ENCODE data around the gene PYGO2.
"Not testable (repeated sequence)": the region's sequence is repeated elsewhere in the genome, so short reads cannot be mapped to it uniquely, and the experiment has no call there.

The PYGO2 gene

GRCh38 chr1:154994269-154994587 lies 32.6 kb upstream of the PYGO2 start:
- Mint-ChIP-seq H3K9me3 (no peaks in the 10 kb centered on the region), H3K4me1 (peaks cover 33 to 54% of the 10 kb centered on the region in 2 donors), H3K36me3 (peaks cover 19 to 22% of the 10 kb centered on the region in 2 donors), H3K27me3 (no peaks in the 10 kb centered on the region), H3K27ac (peak overlapping the region; percentile 37), H3K4me3 (no peak overlapping the region)
- no peak for ATAC-seq (replicated peaks)
- DNase-seq, result no peak

- DNase-seq, result no peak
- ATAC-seq (replicated peaks), result no peak
- Mint-ChIP-seq H3K27ac (peak within 1 kb of the TSS; percentile 37), H3K36me3 (peaks cover 23 to 27% of the 10 kb centered on the region in 2 donors), H3K4me1 (peaks cover 33 to 54% of the 10 kb centered on the region in 2 donors), H3K4me3 (no peak within 1 kb of the TSS), H3K9me3 (no peaks in the 10 kb centered on the region), H3K27me3 (no peaks in the 10 kb centered on the region)
Observed at GRCh38 chr1:154993572-154994268, 32.1 kb upstream of the PYGO2 start, which contains the start of gene LENEP. LENEP (plus strand) TSS chr1:154993586; CDS start chr1:154993608, 22 bp downstream.

GRCh38 chr1:154992721-154993571 lies 31.4 kb upstream of the PYGO2 start:
- no peak for DNase-seq
- H3K27ac Mint-ChIP-seq, result no peak overlapping the region
- H3K36me3 Mint-ChIP-seq, result peaks cover 31 to 34% of the 10 kb centered on the region in 2 donors
- no peak overlapping the region for H3K4me3 Mint-ChIP-seq
- ATAC-seq (replicated peaks), result no peak
- H3K9me3 Mint-ChIP-seq, result no peaks in the 10 kb centered on the region
- H3K4me1 Mint-ChIP-seq, result peaks cover 33 to 56% of the 10 kb centered on the region in 2 donors
- no peaks in the 10 kb centered on the region for H3K27me3 Mint-ChIP-seq

- no peaks in the 10 kb centered on the region for H3K27me3 Mint-ChIP-seq
- ATAC-seq (replicated peaks) (no peak), DNase-seq (no peak)
- H3K9me3 Mint-ChIP-seq, result no peaks in the 10 kb centered on the region
- no peak overlapping the region for H3K4me3 Mint-ChIP-seq
- peaks cover 36 to 42% of the 10 kb centered on the region in 2 donors for H3K36me3 Mint-ChIP-seq
- peaks cover 23 to 38% of the 10 kb centered on the region in 2 donors for H3K4me1 Mint-ChIP-seq
- no peak overlapping the region for H3K27ac Mint-ChIP-seq
Observed at GRCh38 chr1:154990276-154990675, 28.7 kb upstream of the PYGO2 start.

GRCh38 chr1:154989195-154989860 lies 27.7 kb upstream of the PYGO2 start:
- no peak overlapping the region for H3K4me3 Mint-ChIP-seq
- ATAC-seq (replicated peaks) (no peak), DNase-seq (no peak)
- peaks cover 36 to 42% of the 10 kb centered on the region in 2 donors for H3K36me3 Mint-ChIP-seq
- H3K27ac Mint-ChIP-seq, result no peak overlapping the region
- no peaks in the 10 kb centered on the region for H3K27me3 Mint-ChIP-seq
- H3K9me3 Mint-ChIP-seq, result no peaks in the 10 kb centered on the region
- peaks cover 16 to 32% of the 10 kb centered on the region in 2 donors for H3K4me1 Mint-ChIP-seq

- H3K27me3 Mint-ChIP-seq, result no peaks in the 10 kb centered on the region
- H3K27ac Mint-ChIP-seq, result no peak overlapping the region
- no peaks in the 10 kb centered on the region for H3K9me3 Mint-ChIP-seq
- H3K4me3 Mint-ChIP-seq, result no peak overlapping the region
- peaks cover 38 to 42% of the 10 kb centered on the region in 2 donors for H3K36me3 Mint-ChIP-seq
- peaks cover 19 to 34% of the 10 kb centered on the region in 2 donors for H3K4me1 Mint-ChIP-seq
- ATAC-seq (replicated peaks), result no peak
- DNase-seq, result no peak
Observed at GRCh38 chr1:154988058-154988954, 26.7 kb upstream of the PYGO2 start.

GRCh38 chr1:154987326-154987725 lies 25.7 kb upstream of the PYGO2 start:
- H3K27ac Mint-ChIP-seq, result no peak overlapping the region
- H3K36me3 Mint-ChIP-seq, result peaks cover 35 to 37% of the 10 kb centered on the region in 2 donors
- H3K4me1 Mint-ChIP-seq, result peaks cover 18 to 34% of the 10 kb centered on the region in 2 donors

GRCh38 chr1:154986736-154987135 lies 25.2 kb upstream of the PYGO2 start:
- ATAC-seq (replicated peaks); H3K9me3 Mint-ChIP-seq; H3K4me3 Mint-ChIP-seq; DNase-seq; H3K27me3 Mint-ChIP-seq; H3K27ac Mint-ChIP-seq: not testable (repeated sequence)
- H3K36me3 Mint-ChIP-seq, result peaks cover 35 to 36% of the 10 kb centered on the region in 2 donors
- H3K4me1 Mint-ChIP-seq, result peaks cover 17 to 34% of the 10 kb centered on the region in 2 donors

More at GRCh38 chr1:154987326-154987725, 25.7 kb upstream of the PYGO2 start:
- no peak overlapping the region for H3K4me3 Mint-ChIP-seq
- H3K9me3 Mint-ChIP-seq, result no peaks in the 10 kb centered on the region
- DNase-seq, result no peak
- no peak for ATAC-seq (replicated peaks)
- no peaks in the 10 kb centered on the region for H3K27me3 Mint-ChIP-seq

GRCh38 chr1:154983776-154984466 lies 22.3 kb upstream of the PYGO2 start:
- no peak for DNase-seq
- Mint-ChIP-seq H3K27ac (peak overlapping the region; percentile 73), H3K36me3 (peaks cover 23 to 27% of the 10 kb centered on the region in 2 donors)

GRCh38 chr1:154982897-154983648 lies 21.5 kb upstream of the PYGO2 start, which contains the start of gene FLAD1:
FLAD1 (plus strand) TSS chr1:154983344; CDS start chr1:154983695, 351 bp downstream.
- DNase-seq (peak; percentile 97), ATAC-seq (replicated peaks) (peak; percentile 100)
- peaks cover 16 to 19% of the 10 kb centered on the region in 2 donors for H3K36me3 Mint-ChIP-seq
- H3K4me1 Mint-ChIP-seq, result peaks cover 7 to 13% of the 10 kb centered on the region in 2 donors
- H3K27ac Mint-ChIP-seq, result peak within 1 kb of the TSS; percentile 73
- H3K27me3 Mint-ChIP-seq, result no peaks in the 10 kb centered on the region
- no peaks in the 10 kb centered on the region for H3K9me3 Mint-ChIP-seq
- H3K4me3 Mint-ChIP-seq, result no peak within 1 kb of the TSS

More at GRCh38 chr1:154983776-154984466, 22.3 kb upstream of the PYGO2 start:
- ATAC-seq (replicated peaks), result no peak
- no peak overlapping the region for H3K4me3 Mint-ChIP-seq
- no peaks in the 10 kb centered on the region for H3K9me3 Mint-ChIP-seq
- peaks cover 12 to 21% of the 10 kb centered on the region in 2 donors for H3K4me1 Mint-ChIP-seq
- H3K27me3 Mint-ChIP-seq, result no peaks in the 10 kb centered on the region

- ATAC-seq (replicated peaks) (no peak), DNase-seq (no peak)
- Mint-ChIP-seq H3K4me1 (peaks cover 8 to 17% of the 10 kb centered on the region in 2 donors), H3K36me3 (peaks cover 14 to 17% of the 10 kb centered on the region in 2 donors), H3K9me3 (no peaks in the 10 kb centered on the region), H3K4me3 (no peak overlapping the region), H3K27ac (no peak overlapping the region), H3K27me3 (no peaks in the 10 kb centered on the region)
Observed at GRCh38 chr1:154982341-154982740, 20.8 kb upstream of the PYGO2 start.

GRCh38 chr1:154978360-154978759 lies 16.8 kb upstream of the PYGO2 start:
- no peak overlapping the region for H3K4me3 Mint-ChIP-seq
- DNase-seq, result no peak
- ATAC-seq (replicated peaks), result no peak
- H3K9me3 Mint-ChIP-seq, result no peaks in the 10 kb centered on the region
- H3K27ac Mint-ChIP-seq, result no peak overlapping the region
- peaks cover 7 to 8% of the 10 kb centered on the region in 2 donors for H3K4me1 Mint-ChIP-seq
- no peaks in the 10 kb centered on the region for H3K27me3 Mint-ChIP-seq
- H3K36me3 Mint-ChIP-seq, result peaks cover 10 to 13% of the 10 kb centered on the region in 2 donors

All from stimulated activated naive B cell treated with anti-CD40 and anti-IgM and Interleukin-4, amounts not matched to agents 10 μg/mL and 1 μg/mL and 100 μg/mL, for 72 hours (primary cell).